CD4-positive, alpha-beta T cell treated with Interferon alpha-2 for 1 hour (primary cell): ENCODE measurements around the gene TUNAR.

Experiments
- DNase-seq, 2 donors: peaks; one replicate each; pipeline ENCODE4 v3.0.0-alpha.2; 2020 to 2022

The TUNAR gene

DNA sequence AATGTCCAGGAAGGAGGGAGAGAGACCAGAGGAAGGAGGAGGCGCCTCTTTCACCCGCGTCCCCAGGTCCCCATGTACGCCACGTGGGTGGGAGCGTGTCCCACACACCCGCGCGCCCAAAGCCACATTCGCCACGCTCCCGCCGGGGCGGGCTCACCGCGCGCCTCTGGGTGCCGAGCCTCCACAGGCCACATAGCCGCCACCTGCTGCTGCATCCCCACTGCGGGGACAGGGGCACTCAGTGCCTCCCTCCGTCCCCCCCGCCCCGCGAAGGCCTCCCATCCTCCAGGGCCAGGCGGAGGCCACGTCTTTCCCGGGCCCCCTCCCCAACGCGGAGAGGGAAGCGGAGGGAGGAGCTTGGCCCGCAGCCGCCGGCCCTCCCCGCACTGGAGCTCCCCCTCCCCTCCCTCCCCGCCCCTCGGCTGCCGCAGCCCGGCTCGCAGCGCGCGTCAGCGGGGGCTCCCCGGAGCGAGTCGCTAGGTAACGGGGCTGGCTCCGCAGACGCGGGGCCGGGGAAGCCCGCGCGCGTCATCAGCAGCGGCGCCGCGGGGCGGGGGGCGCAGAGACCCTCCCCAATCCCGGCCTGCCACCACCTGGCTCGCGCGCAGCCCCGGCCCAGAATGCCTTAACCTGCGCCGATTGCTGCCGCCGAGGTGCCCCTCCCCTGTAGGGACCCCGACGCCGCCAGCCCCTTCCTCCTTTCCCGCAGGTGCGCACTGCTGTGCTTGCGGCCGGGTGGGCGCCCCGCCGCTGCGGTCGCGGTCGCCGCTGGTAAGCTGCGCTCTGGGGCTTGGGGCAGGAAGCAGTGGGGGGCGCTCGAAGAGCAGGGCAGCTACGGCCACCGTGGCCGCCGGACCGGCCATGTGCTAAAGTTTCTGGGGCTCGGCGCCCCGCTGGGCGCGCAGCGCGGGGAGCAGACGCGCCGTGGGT lies 536 bp upstream of the TUNAR start:
- no peak for DNase-seq

DNA sequence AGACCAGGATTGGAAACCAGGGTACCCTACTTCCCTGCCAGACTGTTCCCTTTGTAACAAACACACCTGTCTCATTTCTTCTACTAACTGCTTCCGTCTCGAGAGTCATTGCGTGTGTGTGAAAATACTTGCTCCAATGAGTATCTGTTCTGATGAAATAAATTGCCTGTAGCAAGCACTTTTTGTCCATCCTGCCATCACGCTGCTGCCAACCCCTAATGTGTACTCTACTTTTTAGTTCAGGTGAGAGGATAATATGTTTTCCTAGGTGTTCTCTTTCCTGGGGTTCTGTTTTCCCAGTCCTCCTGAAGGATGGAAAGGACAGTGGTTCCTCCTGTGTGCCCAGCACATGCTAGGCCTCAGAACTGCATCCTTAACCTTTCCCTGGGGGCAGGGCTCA lies 1.0 kb downstream of the TUNAR start:
- DNase-seq = no peak

DNA sequence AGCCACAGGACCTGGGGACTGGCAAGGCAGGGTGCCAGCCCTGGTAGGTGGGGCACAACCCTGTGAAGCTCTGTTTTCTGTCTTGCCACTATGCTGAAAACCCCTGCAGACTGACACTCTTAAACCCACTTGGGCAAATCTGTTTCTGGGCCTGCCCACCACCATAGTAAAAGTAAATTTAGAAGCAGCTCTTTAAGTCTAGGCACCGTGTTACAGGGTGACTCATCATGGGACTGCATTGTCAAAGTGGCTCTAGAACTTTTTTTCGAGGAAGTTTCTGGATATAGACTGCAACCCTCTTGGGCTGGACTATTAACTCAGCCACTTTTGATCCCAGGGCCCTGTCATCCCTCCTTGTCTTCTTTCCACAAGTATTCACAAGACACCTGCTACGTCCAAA lies 7.7 kb downstream of the TUNAR start:
- no peak for DNase-seq

- DNase-seq = no peak
These were observed 8.6 kb downstream of the TUNAR start for GRCh38 chr14:95885278-95885677.

DNA sequence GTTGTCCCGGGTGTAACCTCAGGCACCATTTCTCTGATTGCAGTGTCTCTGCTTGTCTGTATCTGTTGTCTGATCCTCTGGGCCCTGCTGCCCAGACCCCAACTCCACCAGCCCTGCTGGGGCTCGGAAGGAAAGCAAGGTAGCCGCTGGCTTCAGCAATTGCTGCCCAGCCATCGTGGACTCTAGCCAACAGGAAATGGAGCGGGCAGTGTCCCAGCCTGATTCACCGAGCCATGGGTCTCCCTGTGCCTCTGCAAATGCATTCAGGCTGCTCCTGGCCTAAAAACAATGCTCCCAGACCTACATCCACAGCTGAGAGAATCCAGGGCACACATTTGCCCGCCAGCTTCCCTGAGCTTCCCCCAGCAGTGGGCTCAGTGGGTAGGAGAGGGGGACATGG lies 9.2 kb downstream of the TUNAR start:
- no peak for DNase-seq

GRCh38 chr14:95886366-95887056 lies 9.9 kb downstream of the TUNAR start:
- no peak for DNase-seq

DNA sequence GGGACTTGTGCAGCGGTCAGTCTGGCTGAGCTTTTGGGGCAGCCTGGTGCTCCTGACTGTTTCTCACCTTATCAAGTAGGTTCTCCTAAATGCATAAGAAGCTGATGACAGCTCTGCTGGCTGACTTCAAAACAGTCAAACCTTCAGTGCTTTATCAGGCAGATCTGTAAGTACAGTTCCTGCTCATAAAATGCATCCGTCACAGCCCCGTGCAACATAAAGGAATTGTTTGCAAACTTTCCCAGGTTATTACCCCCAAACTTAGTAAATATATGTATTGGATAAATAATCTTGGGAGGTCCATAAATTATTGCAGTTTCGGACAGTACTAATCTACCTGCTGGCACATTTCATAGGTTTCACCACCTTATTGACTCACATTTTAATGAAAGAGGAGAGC lies 10.7 kb downstream of the TUNAR start:
- no peak for DNase-seq

- peak in 1 of 2 donors; percentile 4 for DNase-seq
These were observed 12.8 kb downstream of the TUNAR start for GRCh38 chr14:95889236-95889979.

DNA sequence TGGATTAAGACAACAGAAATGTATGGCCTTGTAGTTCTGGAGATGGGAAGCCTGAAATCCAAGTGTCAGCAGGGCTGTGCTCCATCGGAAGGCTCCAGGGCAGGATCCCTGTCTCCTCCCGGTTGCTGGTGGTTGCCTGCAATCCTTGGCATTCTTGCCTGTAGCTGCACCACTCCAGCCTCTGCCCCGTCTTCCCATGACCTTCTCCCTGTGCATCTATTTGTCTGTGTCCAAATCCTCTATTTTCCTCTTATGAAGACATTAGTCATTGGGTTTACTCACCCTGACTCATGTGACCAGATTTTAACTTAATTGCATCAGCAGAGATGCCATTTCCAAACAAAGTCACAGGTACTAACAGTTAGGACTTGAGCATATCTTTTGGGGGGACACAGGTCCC lies 15.1 kb downstream of the TUNAR start:
- no peak for DNase-seq

- no peak for DNase-seq
These were observed 15.5 kb downstream of the TUNAR start for GRCh38 chr14:95892142-95892541.

DNA sequence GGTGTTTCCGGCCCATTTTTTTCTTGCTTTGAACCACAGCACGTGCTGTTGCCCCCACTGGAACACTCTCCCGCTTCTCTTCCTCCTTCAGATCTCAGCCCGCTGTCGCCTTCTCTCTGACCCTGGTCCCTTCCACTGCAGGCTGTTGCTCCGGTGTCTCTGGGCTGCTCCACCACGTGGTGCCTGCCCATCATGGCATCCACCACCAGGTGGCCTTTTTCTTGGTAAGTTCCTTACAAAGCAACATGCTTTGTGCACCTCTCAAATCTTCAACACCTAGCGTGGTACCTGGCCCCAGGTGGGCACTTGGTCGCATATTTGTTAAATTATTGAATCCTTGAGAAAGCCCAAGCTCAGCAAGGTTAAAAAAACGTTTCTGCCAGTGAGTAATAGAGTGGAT lies 19.1 kb downstream of the TUNAR start:
- DNase-seq = peak in 1 of 2 donors; percentile 7

GRCh38 chr14:95896498-95897135 lies 20.0 kb downstream of the TUNAR start:
- no peak for DNase-seq

GRCh38 chr14:95897280-95897679 lies 20.6 kb downstream of the TUNAR start:
- DNase-seq = no peak

DNA sequence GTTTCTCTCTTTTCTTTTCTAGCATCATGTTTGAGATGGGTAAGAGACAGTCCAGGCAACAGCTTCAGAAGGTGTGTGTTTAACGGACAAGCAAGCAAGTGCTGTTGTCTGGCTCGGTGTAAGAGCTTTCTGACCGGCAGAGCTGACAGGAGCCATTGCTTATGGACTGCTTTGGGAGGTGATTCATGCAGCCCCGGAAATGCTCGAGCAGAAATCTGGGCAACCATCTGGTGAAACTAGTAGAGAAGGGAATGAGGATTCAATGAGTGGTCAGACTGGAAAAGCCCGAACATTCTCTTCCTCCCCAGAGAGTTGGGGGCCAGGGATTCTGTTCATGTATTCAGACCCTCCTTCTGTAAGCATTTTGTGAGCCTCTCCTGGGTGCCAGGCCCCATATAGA lies 24.4 kb downstream of the TUNAR start:
- no peak for DNase-seq

GRCh38 chr14:95902273-95902826 lies 25.7 kb downstream of the TUNAR start:
- DNase-seq = no peak

GRCh38 chr14:95903165-95903564 lies 26.5 kb downstream of the TUNAR start:
- no peak for DNase-seq

- DNase-seq = no peak
These were observed 27.0 kb downstream of the TUNAR start for GRCh38 chr14:95903616-95904107.

GRCh38 chr14:95906591-95906990 lies 30.0 kb downstream of the TUNAR start:
- DNase-seq = no peak

- DNase-seq = no peak
These were observed 34.0 kb downstream of the TUNAR start for GRCh38 chr14:95910628-95911027.

- no peak for DNase-seq
These were observed 34.8 kb downstream of the TUNAR start for GRCh38 chr14:95911456-95911855.

- DNase-seq = no peak
These were observed 38.7 kb downstream of the TUNAR start for GRCh38 chr14:95915330-95915729.

GRCh38 chr14:95918466-95918865 lies 41.8 kb downstream of the TUNAR start:
- DNase-seq = no peak
